Retinal pigment epithelial cell (primary cell): ENCODE results near the gene AFF2.

Experiments
- DNase-seq: peaks from one replicate; pipeline ENCODE4 v3.0.0-alpha.2; 2010; ENCODE audit warnings: low read depth
- H3K4me3 ChIP-seq: 2 replicates; pipeline ENCODE4 v1.5.1; 2011; ENCODE audit warnings: mild to moderate bottlenecking, low read length, control low read depth, moderate library complexity
- CTCF ChIP-seq: conservative IDR thresholded peaks from 2 replicates; pipeline ENCODE4 v1.5.1; 2011; ENCODE audit warnings: low read depth, low read length, control low read depth, inconsistent platforms

AFF2 gene

GRCh38 chrX:148536961-148537360, 36.5 kb downstream of the AFF2 start:
- no peak for TF ChIP-seq CTCF
- DNase-seq, result no peak
- no peak overlapping the region for H3K4me3 ChIP-seq

DNA sequence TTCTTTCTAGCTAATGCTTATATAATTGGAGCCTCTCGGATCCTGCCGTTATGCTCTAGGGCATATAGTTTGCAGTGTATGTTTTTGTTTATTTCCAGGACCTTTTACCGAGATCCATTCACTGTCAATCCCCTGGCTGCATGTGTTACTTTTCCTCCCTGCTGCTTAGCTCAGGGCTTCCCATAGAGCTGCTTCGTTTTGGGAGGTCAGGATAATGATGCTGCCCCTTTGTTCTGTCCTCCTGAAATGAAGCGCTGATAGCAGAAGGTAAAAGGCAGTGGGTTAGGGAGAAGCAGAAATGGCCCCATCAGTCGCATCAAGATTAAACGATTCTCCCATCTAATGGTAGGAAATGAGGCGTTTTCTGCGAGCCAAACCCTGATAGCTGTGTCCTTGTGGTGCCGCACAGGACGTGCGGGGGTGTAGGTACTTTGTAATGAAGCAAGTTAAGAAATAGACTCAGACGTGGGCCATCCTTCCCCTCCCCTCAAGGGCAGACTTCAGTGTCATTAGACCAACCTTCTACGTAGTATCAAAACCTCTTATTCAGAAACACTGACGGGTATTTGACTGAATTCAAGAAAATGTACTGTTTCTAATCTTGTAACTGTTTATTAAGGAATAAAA, 37.3 kb downstream of the AFF2 start:
- no peak for DNase-seq
- H3K4me3 ChIP-seq, result no peak overlapping the region
- TF ChIP-seq CTCF, result no peak

- no peak for DNase-seq
- no peak for TF ChIP-seq CTCF
- no peak overlapping the region for H3K4me3 ChIP-seq
Observed at GRCh38 chrX:148538582-148538981, 38.2 kb downstream of the AFF2 start.

GRCh38 chrX:148540114-148540513, 39.7 kb downstream of the AFF2 start:
- no peak overlapping the region for H3K4me3 ChIP-seq
- no peak for DNase-seq
- TF ChIP-seq CTCF, result no peak

- H3K4me3 ChIP-seq, result no peak overlapping the region
- no peak for DNase-seq
- TF ChIP-seq CTCF, result no peak
Observed at GRCh38 chrX:148540671-148541583, 40.5 kb downstream of the AFF2 start.

GRCh38 chrX:148541584-148541940, 41.1 kb downstream of the AFF2 start:
- no peak overlapping the region for H3K4me3 ChIP-seq
- no peak for DNase-seq
- TF ChIP-seq CTCF, result no peak
